ENCODE data around the gene ARHGAP24. TPM values are rescaled to one million over a fixed set of nuclear protein-coding genes. Genes with fewer than 3 reads are reported as not detected.

The ARHGAP24 gene
- total and polyA plus RNA-seq, 2 of the 13 experiments (the other 11 are each of a cell fraction or from before 2014, with no cell fraction given), result 0.07 to 0.55 TPM

- Histone ChIP-seq H3K27me3 (ENCODE audit: control insufficient read depth in 1 of 2, insufficient read depth in 2 of 2, low read length in 2 of 2) (no peaks in the 10 kb centered on the region), H3K4me3 (replicated peaks in 1 of 3; ENCODE audit: insufficient read depth in 1 of 3, low read depth in 2 of 3, low read length in 3 of 3) (no peak overlapping the region), H4K20me1 (ENCODE audit: insufficient read depth, low read length) (no peaks in the 10 kb centered on the region), H3K4me2 (ENCODE audit: low read depth, low read length) (no peak overlapping the region), H3K9me3 (ENCODE audit: low read length) (no peaks in the 10 kb centered on the region), H3K79me2 (ENCODE audit: insufficient read depth, low read length) (no peaks in the 10 kb centered on the region), H3K36me3 (replicated peaks in 1 of 2; ENCODE audit: control insufficient read depth in 1 of 2, insufficient read depth in 2 of 2, low read length in 2 of 2) (no peaks in the 10 kb centered on the region), H2AFZ (ENCODE audit: low read length) (no peak overlapping the region), H3K27ac (ENCODE audit: extremely low read length, insufficient read depth, low read length) (no peak overlapping the region), H3K4me1 (ENCODE audit: insufficient read depth, low read length) (no peaks in the 10 kb centered on the region), H3K9ac (ENCODE audit: insufficient read depth, low read depth, low read length) (no peak overlapping the region)
- ChIA-PET CTCF (ENCODE audit: low intra/inter-chr PET ratio, low total read pairs) (no interaction called here), POLR2A (no interaction called here)
- no peak for FAIRE-seq
- BruUV-seq (replicated peaks), result no TSS peak
- DNase-seq (ENCODE audit: low spot score), result no peak
- TF ChIP-seq E2F1 (CRISPR knock-in tag; IDR thresholded peaks at IDR 0.05) (no peak), ZBTB1 (CRISPR knock-in tag; IDR thresholded peaks at IDR 0.05; ENCODE audit: borderline replicate concordance) (no peak), HOXA7 (CRISPR knock-in tag; IDR thresholded peaks at IDR 0.05) (no peak), ZNF556 (CRISPR knock-in tag; IDR thresholded peaks at IDR 0.05; ENCODE audit: borderline replicate concordance) (no peak), ZNF274 (CRISPR knock-in tag; IDR thresholded peaks at IDR 0.05) (no peak)
- no peak for ATAC-seq
- intact Hi-C loops (cut with micrococcal nuclease; ENCODE audit: unreplicated experiment) (no loop called here), in situ Hi-C loops (cut with HindIII; ENCODE audit: extremely low pct_ligation_motif_present, low pct_unique_long_range_greater_than_20kb) (no loop called here)
- 3% methylated on average over 1 of the region's 1 CpG for WGBS (ENCODE audit: low lambda C conversion rate)
Observed at GRCh38 chr4:85613901-85614300, 139.0 kb downstream of the ARHGAP24 start.

- ChIA-PET CTCF (ENCODE audit: low intra/inter-chr PET ratio, low total read pairs) (no interaction called here), POLR2A (no interaction called here)
- FAIRE-seq, result no peak
- Histone ChIP-seq H3K4me2 (ENCODE audit: low read depth, low read length) (no peak overlapping the region), H3K79me2 (ENCODE audit: insufficient read depth, low read length) (no peaks in the 10 kb centered on the region), H2AFZ (ENCODE audit: low read length) (no peak overlapping the region), H3K27ac (ENCODE audit: extremely low read length, insufficient read depth, low read length) (no peak overlapping the region), H4K20me1 (ENCODE audit: insufficient read depth, low read length) (no peaks in the 10 kb centered on the region), H3K27me3 (ENCODE audit: control insufficient read depth in 1 of 2, insufficient read depth in 2 of 2, low read length in 2 of 2) (no peaks in the 10 kb centered on the region), H3K4me3 (replicated peaks in 1 of 3; ENCODE audit: insufficient read depth in 1 of 3, low read depth in 2 of 3, low read length in 3 of 3) (no peak overlapping the region), H3K9ac (ENCODE audit: insufficient read depth, low read depth, low read length) (no peak overlapping the region), H3K36me3 (replicated peaks in 1 of 2; ENCODE audit: control insufficient read depth in 1 of 2, insufficient read depth in 2 of 2, low read length in 2 of 2) (no peaks in the 10 kb centered on the region), H3K9me3 (ENCODE audit: low read length) (no peaks in the 10 kb centered on the region), H3K4me1 (ENCODE audit: insufficient read depth, low read length) (no peaks in the 10 kb centered on the region)
- DNase-seq (ENCODE audit: low spot score), result no peak
- 54% methylated on average over 2 of the region's 2 CpGs for WGBS (ENCODE audit: low lambda C conversion rate)
- BruUV-seq (replicated peaks), result no TSS peak
- no peak for ATAC-seq
- no peak for TF ChIP-seq ZBTB43 (CRISPR knock-in tag; conservative IDR thresholded peaks at IDR 0.05)
- TF ChIP-seq TBX3 (IDR thresholded peaks at IDR 0.05; ENCODE audit: borderline replicate concordance), result no peak
- TF ChIP-seq IRF9 (CRISPR knock-in tag; IDR thresholded peaks at IDR 0.05; ENCODE audit: borderline replicate concordance), result no peak
- no peak for TF ChIP-seq SIN3A (IDR thresholded peaks at IDR 0.05; ENCODE audit: borderline replicate concordance, low read depth, low read length)
- TF ChIP-seq GTF3A (CRISPR knock-in tag; conservative IDR thresholded peaks at IDR 0.05), result no peak
- no peak for TF ChIP-seq EEA1 (CRISPR knock-in tag; IDR thresholded peaks at IDR 0.05; ENCODE audit: borderline replicate concordance)
- TF ChIP-seq EED (CRISPR knock-in tag; IDR thresholded peaks at IDR 0.05), result no peak
- TF ChIP-seq U2AF1 (optimal IDR thresholded peaks at IDR 0.05; ENCODE audit: low read depth, low read length), result no peak
- TF ChIP-seq ZSCAN5A (CRISPR knock-in tag; IDR thresholded peaks at IDR 0.05; ENCODE audit: borderline replicate concordance), result no peak
- in situ Hi-C loops (cut with HindIII; ENCODE audit: extremely low pct_ligation_motif_present, low pct_unique_long_range_greater_than_20kb), result no loop called here
- intact Hi-C loops (cut with micrococcal nuclease; ENCODE audit: unreplicated experiment), result no loop called here
Observed at GRCh38 chr4:85615952-85616351, 141.0 kb downstream of the ARHGAP24 start.

Data from HepG2 (cell line).